Fibroblast of skin of right biceps (primary cell): Measurements from ENCODE around the gene COL4A1.

Experiments
- DNase-seq: peaks from one replicate; pipeline ENCODE4 v3.0.0-alpha.2; 2013

COL4A1 gene

GRCh38 chr13:110272651-110273050 lies 34.3 kb downstream of the COL4A1 start:
- DNase-seq, result no peak

- DNase-seq, result no peak
These were observed 34.7 kb downstream of the COL4A1 start for GRCh38 chr13:110272227-110272626.

DNA sequence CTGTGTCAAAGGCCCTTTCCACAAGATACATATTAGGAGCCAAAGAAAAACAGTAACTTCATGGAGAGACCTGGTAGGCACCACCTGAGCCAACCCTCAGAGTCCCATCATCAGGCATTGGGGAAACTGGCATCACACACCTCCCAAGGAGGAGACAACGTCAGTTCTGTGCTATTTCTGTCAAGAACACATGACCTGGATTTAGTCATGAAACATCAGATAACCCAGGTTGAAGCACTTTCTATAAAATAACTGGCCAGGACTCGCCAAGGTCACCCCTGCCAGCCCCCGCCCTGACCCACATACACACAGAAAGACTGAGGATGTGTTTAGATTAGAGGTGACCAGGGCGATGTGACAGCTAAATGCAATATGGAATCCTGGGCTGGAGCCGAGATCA lies 35.6 kb downstream of the COL4A1 start:
- DNase-seq, result no peak

DNA sequence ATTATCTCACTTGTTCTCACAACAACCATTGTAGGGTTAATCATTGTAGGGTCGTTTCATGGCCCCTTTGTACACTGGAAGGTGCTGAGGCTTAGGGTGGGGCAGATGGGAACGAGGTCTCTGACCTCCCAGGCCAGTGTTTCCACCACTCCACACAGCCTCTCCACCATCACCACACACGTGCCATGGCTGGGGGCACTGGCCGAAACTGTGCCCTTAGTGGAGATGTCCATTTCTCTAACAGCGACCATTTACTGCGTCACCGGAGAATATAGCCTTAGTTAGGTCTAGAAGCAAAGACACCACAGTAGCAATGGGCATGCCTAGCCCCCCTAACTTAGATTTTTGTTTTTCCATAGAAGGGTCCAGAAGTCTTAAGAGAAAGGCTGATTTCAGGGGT lies 36.5 kb downstream of the COL4A1 start:
- DNase-seq, result no peak

DNA sequence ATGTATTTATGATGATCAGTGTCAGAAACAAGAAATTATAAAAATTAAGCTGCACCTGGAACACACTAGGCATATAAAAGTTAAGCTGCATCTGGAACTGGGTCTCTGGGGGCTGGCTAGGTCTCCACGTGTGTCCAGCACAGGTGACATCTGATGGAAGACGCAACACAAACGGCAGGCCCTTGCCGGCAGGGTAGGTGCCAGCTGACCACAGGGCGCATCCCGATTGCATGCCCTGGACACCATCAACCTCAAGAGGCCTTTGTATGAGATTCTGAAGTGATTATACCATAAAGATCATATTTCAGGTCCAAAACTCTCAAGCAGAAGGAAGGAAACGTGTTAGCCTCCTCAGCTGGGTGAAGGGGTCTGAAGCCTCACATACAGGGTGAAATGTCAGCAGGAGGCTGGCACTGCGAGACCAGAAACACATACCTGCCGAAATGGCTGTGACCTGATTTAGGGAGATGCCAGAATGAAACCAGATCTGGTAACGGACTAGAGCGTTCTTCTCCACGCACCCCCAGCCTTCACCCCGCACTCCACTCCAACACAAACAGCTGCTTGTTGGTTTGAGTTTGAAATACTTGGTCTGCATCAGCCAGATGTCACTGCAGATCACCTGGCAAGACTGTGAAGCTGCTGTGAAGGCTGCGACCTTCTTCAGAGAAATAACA lies 37.3 kb downstream of the COL4A1 start:
- no peak for DNase-seq

DNA sequence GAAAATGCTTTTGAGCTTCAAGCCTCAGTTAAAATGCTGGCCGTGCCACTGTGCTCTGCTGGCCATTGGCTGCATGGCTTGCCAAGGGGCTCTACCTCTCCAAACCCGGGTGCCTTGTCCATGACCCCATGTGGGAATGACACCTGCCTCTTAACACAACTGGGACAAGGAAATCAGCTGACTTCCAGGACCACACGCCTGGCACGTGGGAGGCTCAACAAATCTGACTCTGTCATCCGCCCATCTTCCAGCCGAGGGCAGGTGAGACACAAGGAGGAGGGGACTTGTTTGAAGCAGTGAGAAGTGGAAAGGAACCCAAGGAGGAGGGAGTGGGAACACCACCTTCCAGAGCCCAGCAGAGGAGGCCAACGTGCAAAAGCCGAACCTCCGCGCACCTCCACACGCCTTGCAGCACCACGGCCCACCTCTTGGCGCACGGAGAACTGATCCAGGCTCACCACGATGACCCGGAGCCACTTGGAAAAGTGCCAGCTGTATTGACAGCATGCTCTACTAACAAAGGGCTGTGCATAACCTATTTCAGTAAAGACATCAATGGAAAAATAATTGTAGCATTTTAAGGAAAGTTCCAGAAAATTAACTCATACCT lies 38.3 kb downstream of the COL4A1 start:
- DNase-seq, result no peak

DNA sequence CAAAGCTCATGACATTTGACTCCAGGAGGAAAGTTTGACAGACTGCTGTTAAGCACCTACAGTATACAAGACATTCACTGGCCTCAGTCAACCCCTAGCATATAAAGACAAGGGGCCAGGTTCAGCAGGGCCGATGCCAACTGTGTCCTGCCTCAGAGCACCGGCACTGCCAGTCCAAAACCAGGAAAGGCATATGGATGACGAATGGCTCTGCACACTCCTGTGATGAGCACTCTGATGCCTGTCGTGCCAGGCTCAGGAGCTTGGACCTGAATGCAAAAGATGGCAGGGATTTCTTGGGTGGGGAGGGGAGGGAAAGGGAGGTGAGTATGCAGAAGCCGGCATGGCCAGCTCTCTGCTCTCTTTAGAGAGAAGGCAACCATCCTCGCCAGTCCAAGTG lies 38.9 kb downstream of the COL4A1 start:
- no peak for DNase-seq

- DNase-seq, result no peak
These were observed 40.0 kb downstream of the COL4A1 start for GRCh38 chr13:110266983-110267382.

GRCh38 chr13:110266431-110266809 lies 40.5 kb downstream of the COL4A1 start:
- no peak for DNase-seq

- no peak for DNase-seq
These were observed 41.1 kb downstream of the COL4A1 start for GRCh38 chr13:110265682-110266430.

DNA sequence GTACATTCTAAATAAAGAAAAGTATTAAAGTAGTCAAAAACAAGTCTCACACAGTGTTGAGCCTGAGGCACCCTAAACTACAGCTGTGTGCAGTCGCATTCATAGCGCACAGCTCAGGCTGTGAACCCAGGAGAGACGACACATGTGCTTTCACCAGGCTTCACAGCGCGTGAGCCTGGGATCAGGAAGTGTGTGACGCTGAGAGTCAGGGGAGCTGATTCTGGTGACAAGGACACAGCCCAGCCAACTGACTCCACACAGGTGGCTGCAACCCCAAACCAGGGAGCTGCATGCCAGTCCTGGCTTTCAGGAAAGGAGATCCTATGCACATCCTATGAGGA lies 41.6 kb downstream of the COL4A1 start:
- DNase-seq, result no peak

- DNase-seq, result no peak
These were observed 42.2 kb downstream of the COL4A1 start for GRCh38 chr13:110264685-110265275.

- no peak for DNase-seq
These were observed 43.1 kb downstream of the COL4A1 start for GRCh38 chr13:110263888-110264287.

DNA sequence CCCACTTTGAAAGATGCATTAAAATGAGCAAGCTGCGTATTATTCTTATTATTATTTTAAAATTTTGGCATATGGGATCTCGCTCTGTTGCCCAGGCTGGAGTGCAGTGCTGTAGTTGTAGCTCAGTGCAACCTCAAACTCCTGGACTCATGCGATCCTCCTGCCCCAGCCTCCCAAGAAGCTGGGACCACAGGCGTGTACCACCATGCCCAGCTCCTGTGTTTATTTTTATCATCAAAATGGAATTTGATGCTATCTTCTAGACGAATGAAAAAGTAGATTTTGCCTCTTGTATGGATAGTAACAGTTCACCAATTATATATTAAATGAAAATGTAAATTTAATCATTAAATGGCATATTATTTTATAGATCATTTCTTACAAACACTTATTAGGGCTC lies 43.6 kb downstream of the COL4A1 start:
- DNase-seq, result no peak

DNA sequence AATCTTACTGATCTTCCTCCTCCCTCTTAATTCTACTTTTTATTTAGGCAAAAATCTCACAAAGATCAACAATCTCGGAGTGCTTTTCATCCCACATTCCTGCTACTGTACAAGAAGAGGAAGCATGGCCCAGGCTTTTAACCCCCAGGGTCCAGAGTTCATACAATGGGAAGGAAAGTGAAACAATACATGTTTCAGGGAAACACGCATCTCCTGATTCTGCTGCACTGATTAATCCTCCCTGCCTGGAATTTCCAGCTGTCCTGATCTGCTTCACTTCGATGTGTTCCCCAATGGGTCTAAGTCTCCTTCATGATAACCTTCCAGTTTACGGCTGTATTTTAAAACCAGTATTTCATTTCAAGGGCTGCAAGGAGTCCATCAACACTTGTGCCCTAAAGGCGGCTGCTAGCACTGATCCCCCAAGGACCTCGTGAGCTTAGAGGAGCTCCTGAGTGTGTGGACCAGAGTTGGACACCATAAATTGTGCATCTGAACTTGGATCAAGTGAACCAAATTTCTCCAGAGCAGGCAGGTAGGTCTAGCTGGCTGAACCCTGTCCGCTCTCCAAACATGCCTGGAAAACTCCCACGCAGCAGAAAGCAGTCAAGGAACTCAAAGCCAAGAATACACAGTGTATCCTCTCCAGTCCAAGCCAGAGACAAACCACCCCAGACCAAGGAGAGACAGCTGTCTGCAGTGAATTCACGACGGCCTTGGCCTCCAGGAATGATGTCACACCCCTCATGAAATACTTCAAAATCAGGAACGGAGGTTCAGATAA lies 44.3 kb downstream of the COL4A1 start:
- no peak for DNase-seq

DNA sequence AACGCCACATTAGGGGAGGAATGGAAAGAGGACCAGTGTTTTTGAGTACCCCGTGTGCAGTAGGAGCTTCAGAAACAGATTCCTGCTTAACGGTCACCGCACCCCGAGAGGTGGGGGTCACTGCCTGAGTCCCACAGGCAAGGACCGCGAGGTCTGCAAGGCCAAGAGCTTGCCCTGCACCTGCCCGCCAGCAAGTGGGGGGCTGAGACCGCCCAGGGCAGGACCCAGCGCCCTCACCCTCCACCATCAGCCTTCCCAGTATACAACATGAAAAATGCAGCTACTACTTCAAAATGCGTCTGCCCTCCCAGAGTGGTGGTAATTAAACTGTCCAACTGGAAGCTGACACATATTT lies 44.9 kb downstream of the COL4A1 start:
- no peak for DNase-seq

DNA sequence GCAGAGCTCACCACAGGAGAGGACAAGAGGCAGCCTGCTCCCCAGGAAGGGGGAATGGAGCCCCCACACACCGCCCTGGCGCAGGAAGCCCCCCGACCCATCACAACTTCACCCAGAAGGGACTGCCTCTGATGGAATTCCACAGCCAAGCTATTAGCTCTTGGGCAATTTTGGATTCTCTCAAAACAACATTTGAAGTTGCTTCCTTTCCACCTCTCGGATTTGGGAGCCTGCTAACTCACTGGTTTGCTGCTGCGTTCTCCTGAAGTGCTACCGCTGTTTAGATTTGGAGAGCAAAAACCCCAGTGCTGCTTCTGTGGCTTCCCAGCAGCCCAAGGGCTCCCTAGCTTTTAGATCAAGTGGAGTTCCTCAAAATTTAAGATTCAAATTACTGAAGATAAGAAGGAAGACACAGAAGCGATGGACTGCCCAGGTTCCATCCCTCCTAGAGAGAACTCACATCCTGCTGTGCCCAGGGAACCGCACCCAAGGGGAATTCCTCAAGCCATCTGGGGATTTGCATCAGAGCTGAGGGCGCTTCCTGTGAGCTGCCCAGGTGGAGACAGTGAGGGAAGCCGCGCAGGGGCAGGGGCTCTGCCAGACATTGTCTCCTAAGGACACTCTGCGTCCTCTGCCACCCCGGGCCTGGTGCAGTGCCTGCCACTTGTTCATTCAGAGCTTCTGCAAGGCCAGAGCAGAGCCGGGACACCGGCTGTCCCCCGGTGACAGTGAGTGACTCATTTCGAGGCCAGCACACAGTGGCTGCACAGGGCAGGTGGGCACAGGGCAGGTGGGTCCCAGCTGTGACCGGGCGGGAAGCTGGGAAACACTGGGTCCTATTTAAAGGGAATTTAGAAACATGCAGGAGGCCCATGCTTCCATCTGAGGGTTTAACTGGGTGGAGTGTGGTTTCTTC lies 45.5 kb downstream of the COL4A1 start:
- DNase-seq, result no peak

GRCh38 chr13:110259651-110260050 lies 47.3 kb downstream of the COL4A1 start:
- DNase-seq, result no peak

GRCh38 chr13:110258876-110259631 lies 47.9 kb downstream of the COL4A1 start:
- DNase-seq, result peak; percentile 35

GRCh38 chr13:110257408-110257807 lies 49.5 kb downstream of the COL4A1 start:
- no peak for DNase-seq

- no peak for DNase-seq
These were observed 50.6 kb downstream of the COL4A1 start for GRCh38 chr13:110256126-110256905.
